Caco-2 (cell line): ENCODE measurements around the gene ALOXE3. TPM values are rescaled to one million over a fixed set of nuclear protein-coding genes. Genes with fewer than 3 reads are reported as not detected.

Experiments used
- BruUV-seq: library from RNA; stranded (reverse); fragments of 400-500 nt; replicated peaks from 2 replicates; lab custom pipeline; 2021; lab: Mats Ljungman, UMichigan
- CTCF ChIA-PET: fragments of 300-600 bp; sonication (Branson Sonifier 250); formaldehyde crosslinking; loops from one replicate; lab custom pipeline; 2022; ENCODE audit warnings: antibody characterized with exemption; lab: Charles Lee
- POLR2A ChIA-PET: fragments of 300-600 bp; sonication (Branson Sonifier 250); formaldehyde crosslinking; loops from one replicate; lab custom pipeline; 2022; ENCODE audit warnings: antibody characterized with exemption; lab: Charles Lee
- DNase-seq, 2 experiments: peaks; one replicate each; pipeline versions ENCODE4 v3.0.0 to v3.0.0-alpha.2; 2020 to 2022
- H3K27me3 ChIP-seq: replicated peaks from 2 replicates; pipeline ENCODE4 v1.6.0; 2011; ENCODE audit warnings: low read length; ENCODE audit not compliant: control insufficient read depth, insufficient read depth
- H3K36me3 ChIP-seq: 2 replicates; pipeline ENCODE4 v1.5.1; 2011; ENCODE audit warnings: low read length; ENCODE audit not compliant: control insufficient read depth, insufficient read depth
- H3K4me1 ChIP-seq: fragments of 250-450 bp; sonication (Bioruptor Pico); 2 replicates; pipeline ENCODE4 v1.5.1; 2020; ENCODE audit warnings: mild to moderate bottlenecking
- H3K4me3 ChIP-seq: 2 replicates; pipeline ENCODE4 v1.5.1; 2011; ENCODE audit warnings: low read depth, mild to moderate bottlenecking, control low read depth, low read length
- H3K9me3 ChIP-seq: fragments of 250-450 bp; sonication (Bioruptor Pico); 2 replicates; pipeline ENCODE4 v1.5.1; 2020; ENCODE audit warnings: mild to moderate bottlenecking, moderate library complexity
- H3K27ac Mint-ChIP-seq: one replicate; pipeline ENCODE4 v1.8.0; 2022; ENCODE audit warnings: mixed read lengths; ENCODE audit not compliant: unreplicated experiment
- H3K27me3 Mint-ChIP-seq: one replicate; pipeline ENCODE4 v1.8.0; 2022; ENCODE audit warnings: mixed read lengths; ENCODE audit not compliant: insufficient read depth, unreplicated experiment
- H3K36me3 Mint-ChIP-seq: one replicate; pipeline ENCODE4 v1.8.0; 2022; ENCODE audit warnings: mild to moderate bottlenecking, mixed read lengths; ENCODE audit not compliant: insufficient read depth, unreplicated experiment
- H3K4me1 Mint-ChIP-seq: one replicate; pipeline ENCODE4 v1.8.0; 2022; ENCODE audit warnings: low read depth, mixed read lengths; ENCODE audit not compliant: unreplicated experiment
- H3K4me3 Mint-ChIP-seq: one replicate; pipeline ENCODE4 v1.8.0; 2022; ENCODE audit warnings: mild to moderate bottlenecking, moderate library complexity, mixed read lengths; ENCODE audit not compliant: unreplicated experiment
- H3K9me3 Mint-ChIP-seq: one replicate; pipeline ENCODE4 v1.8.0; 2022; ENCODE audit warnings: mixed read lengths; ENCODE audit not compliant: unreplicated experiment
- CTCF ChIP-seq, 2 experiments: fragments of 200-600 bp in 1 of 2; IDR thresholded peaks; 1 replicate in 1 of 2; 2 replicates in 1 of 2; pipeline versions ENCODE4 v1.5.1 to v1.8.0; 2011 to 2022; ENCODE audit warnings: antibody characterized with exemption in 1 of 2, control low read depth in 1 of 2, inconsistent platforms in 1 of 2, low read depth in 1 of 2, low read length in 1 of 2, mild to moderate bottlenecking in 1 of 2, moderate library complexity in 1 of 2; ENCODE audit not compliant: insufficient read depth in 1 of 2, severe bottlenecking in 1 of 2, unreplicated experiment in 1 of 2
- intact Hi-C: fragments of 100-400 bp; cut with micrococcal nuclease; formaldehyde crosslinking; loops from one replicate; pipeline ENCODE4 v1.10.0; 2022; ENCODE audit not compliant: unreplicated experiment
- total RNA-seq: library from RNA; stranded (reverse); gene quantifications from 2 replicates; pipeline ENCODE4 v1.2.3, GENCODE V29; 2022

ALOXE3 gene
- total RNA-seq, 1 experiment from 2014 or later = not detected

- no peak for TF ChIP-seq CTCF (IDR thresholded peaks at IDR 0.05; ENCODE audit: insufficient read depth in 1 of 2, low read depth in 1 of 2, low read length in 1 of 2, severe bottlenecking in 1 of 2, unreplicated experiment in 1 of 2)
- no peaks in the 10 kb centered on the region for H3K9me3 ChIP-seq
- POLR2A ChIA-PET = interaction anchor here (1.8 kb wide), 1 partner anchor 18 kb away, joined by 23 read pairs; no protein-coding TSS in a partner anchor
- no peaks in the 10 kb centered on the region for H3K36me3 ChIP-seq
- DNase-seq = no peak
- CTCF ChIA-PET = interaction anchor here (1.5 kb wide), 1 partner anchor 34 kb away, joined by 3 read pairs; no protein-coding TSS in a partner anchor
- no peaks in the 10 kb centered on the region for H3K9me3 Mint-ChIP-seq
- H3K4me1 ChIP-seq = peaks cover 19% of the 10 kb centered on the region
- H3K4me3 ChIP-seq = peak overlapping the region; percentile 44
- H3K27me3 ChIP-seq = no peaks in the 10 kb centered on the region
- intact Hi-C loops = no loop called here
- BruUV-seq = TSS peak; percentile 40
- no peaks in the 10 kb centered on the region for H3K27me3 Mint-ChIP-seq
- peaks cover 26% of the 10 kb centered on the region for H3K4me1 Mint-ChIP-seq
- H3K4me3 Mint-ChIP-seq = no peak overlapping the region
- peaks cover 24% of the 10 kb centered on the region for H3K36me3 Mint-ChIP-seq
- no peak overlapping the region for H3K27ac Mint-ChIP-seq
Observed at GRCh38 chr17:8155231-8155995, 37.1 kb upstream of the ALOXE3 start.

GRCh38 chr17:8154608-8155155 lies 36.4 kb upstream of the ALOXE3 start:
- CTCF ChIA-PET = no interaction called here
- H3K27ac Mint-ChIP-seq = peak overlapping the region; percentile 99

More at GRCh38 chr17:8154608-8155155, 36.4 kb upstream of the ALOXE3 start:
- intact Hi-C loops = no loop called here
- Histone ChIP-seq H3K36me3 (no peaks in the 10 kb centered on the region), H3K27me3 (no peaks in the 10 kb centered on the region), H3K4me3 (peak overlapping the region; percentile 30), H3K9me3 (no peaks in the 10 kb centered on the region), H3K4me1 (peaks cover 19% of the 10 kb centered on the region)
- DNase-seq = no peak
- Mint-ChIP-seq H3K27me3 (no peaks in the 10 kb centered on the region), H3K4me3 (peak overlapping the region; percentile 84), H3K9me3 (no peaks in the 10 kb centered on the region), H3K4me1 (peaks cover 21% of the 10 kb centered on the region), H3K36me3 (peaks cover 16% of the 10 kb centered on the region)
- no peak for TF ChIP-seq CTCF (IDR thresholded peaks at IDR 0.05; ENCODE audit: insufficient read depth in 1 of 2, low read depth in 1 of 2, low read length in 1 of 2, severe bottlenecking in 1 of 2, unreplicated experiment in 1 of 2)
- POLR2A ChIA-PET = interaction anchor here (1.2 kb wide), 1 partner anchor 18 kb away, joined by 3 read pairs; no protein-coding TSS in a partner anchor
- BruUV-seq = no TSS peak
